H9 (cell line): Measurements from ENCODE around the gene RALGDS. TPM values are rescaled to one million over a fixed set of nuclear protein-coding genes. Genes with fewer than 3 reads are reported as not detected.
A peak's percentile ranks its signal among the peaks of the same experiment; 100 is the strongest.
"Not testable (repeated sequence)": the region's sequence is repeated elsewhere in the genome, so short reads cannot be mapped to it uniquely, and the experiment has no call there.

Experiments used
- DNase-seq: peaks from one replicate; pipeline ENCODE4 v3.0.0-alpha.2; 2017
- H2AFZ ChIP-seq: one replicate; pipeline ENCODE4 v1.6.1; 2013; ENCODE audit warnings: mild to moderate bottlenecking, low read length, control low read depth, moderate library complexity
- H2AK5ac ChIP-seq: 2 replicates; pipeline ENCODE4 v1.6.1; 2013; ENCODE audit warnings: low read length, control low read depth, mixed read lengths; ENCODE audit not compliant: insufficient read length
- H2BK120ac ChIP-seq: one replicate; pipeline ENCODE4 v1.6.1; 2013; ENCODE audit warnings: low read depth, mild to moderate bottlenecking, low read length, control low read depth, inconsistent platforms; ENCODE audit not compliant: poor library complexity, severe bottlenecking
- H2BK12ac ChIP-seq: 2 replicates; pipeline ENCODE4 v1.6.1; 2013; ENCODE audit warnings: low read length, control low read depth, mixed read lengths, low read depth; ENCODE audit not compliant: insufficient read length
- H2BK15ac ChIP-seq: 2 replicates; pipeline ENCODE4 v1.6.1; 2013; ENCODE audit warnings: low read depth, low read length, control low read depth
- H2BK20ac ChIP-seq: one replicate; pipeline ENCODE4 v1.6.1; 2013; ENCODE audit warnings: low read depth, mild to moderate bottlenecking, low read length, control low read depth, inconsistent platforms; ENCODE audit not compliant: poor library complexity, severe bottlenecking
- H2BK5ac ChIP-seq: 2 replicates; pipeline ENCODE4 v1.6.1; 2013; ENCODE audit warnings: low read length, control low read depth, mixed read lengths; ENCODE audit not compliant: insufficient read length
- H3K14ac ChIP-seq: 2 replicates; pipeline ENCODE4 v1.6.1; 2013; ENCODE audit warnings: low read length, control low read depth; ENCODE audit not compliant: insufficient read depth
- H3K18ac ChIP-seq: 2 replicates; pipeline ENCODE4 v1.6.1; 2013; ENCODE audit warnings: low read depth, mild to moderate bottlenecking, mixed read lengths, low read length, control low read depth; ENCODE audit not compliant: insufficient read length
- H3K23ac ChIP-seq: 2 replicates; pipeline ENCODE4 v1.6.1; 2013; ENCODE audit warnings: low read length, control low read depth, mixed read lengths, low read depth; ENCODE audit not compliant: insufficient read length
- H3K23me2 ChIP-seq: 2 replicates; pipeline ENCODE4 v1.6.1; 2013; ENCODE audit warnings: low read depth, mild to moderate bottlenecking, mixed read lengths, low read length, control low read depth; ENCODE audit not compliant: insufficient read length, poor library complexity, severe bottlenecking
- H3K27ac ChIP-seq: 2 replicates; pipeline ENCODE4 v1.5.1; 2013; ENCODE audit warnings: low read length, control low read depth, mixed read lengths, low read depth; ENCODE audit not compliant: insufficient read length
- H3K27me3 ChIP-seq: 2 replicates; pipeline ENCODE4 v1.6.1; 2013; ENCODE audit warnings: low read length, control low read depth, inconsistent platforms; ENCODE audit not compliant: insufficient read depth
- H3K4ac ChIP-seq: 2 replicates; pipeline ENCODE4 v1.6.1; 2013; ENCODE audit warnings: low read depth, mild to moderate bottlenecking, control low read depth, inconsistent platforms, low read length, moderate library complexity
- H3K4me1 ChIP-seq: 2 replicates; pipeline ENCODE4 v1.6.1; 2013; ENCODE audit warnings: low read length, control low read depth, inconsistent platforms; ENCODE audit not compliant: insufficient read depth
- H3K4me2 ChIP-seq: 2 replicates; pipeline ENCODE4 v1.6.1; 2013; ENCODE audit warnings: low read length, control low read depth, mixed read lengths; ENCODE audit not compliant: insufficient read length, insufficient read depth
- H3K56ac ChIP-seq: 2 replicates; pipeline ENCODE4 v1.6.1; 2013; ENCODE audit warnings: low read depth, mild to moderate bottlenecking, mixed read lengths, low read length, control low read depth; ENCODE audit not compliant: insufficient read length
- H3K79me1 ChIP-seq: 2 replicates; pipeline ENCODE4 v1.6.1; 2013; ENCODE audit warnings: low read depth, mild to moderate bottlenecking, moderate library complexity, low read length, control low read depth, inconsistent platforms; ENCODE audit not compliant: insufficient read depth, poor library complexity, severe bottlenecking
- H3K79me2 ChIP-seq: 2 replicates; pipeline ENCODE4 v1.6.1; 2013; ENCODE audit warnings: low read length, control low read depth, inconsistent platforms; ENCODE audit not compliant: insufficient read depth
- H3K9ac ChIP-seq: 2 replicates; pipeline ENCODE4 v1.6.1; 2013; ENCODE audit warnings: low read length, control low read depth, mixed read lengths; ENCODE audit not compliant: insufficient read length; ENCODE audit errors: extremely low read depth
- H3K9me3 ChIP-seq: one replicate; pipeline ENCODE4 v1.6.1; 2013; ENCODE audit warnings: low read depth, low read length, inconsistent platforms; ENCODE audit not compliant: control insufficient read depth
- H3T11ph ChIP-seq: one replicate; pipeline ENCODE4 v1.6.1; 2013; ENCODE audit warnings: mild to moderate bottlenecking, low read length, control low read depth, inconsistent platforms
- H4K20me1 ChIP-seq: one replicate; pipeline ENCODE4 v1.6.1; 2013; ENCODE audit not compliant: control insufficient read depth, insufficient read length, insufficient read depth
- H4K5ac ChIP-seq: 2 replicates; pipeline ENCODE4 v1.6.1; 2013; ENCODE audit warnings: low read depth, mild to moderate bottlenecking, mixed read lengths, low read length, control low read depth; ENCODE audit not compliant: insufficient read length
- H4K8ac ChIP-seq: replicated peaks from 2 replicates; pipeline ENCODE4 v1.6.1; 2013; ENCODE audit warnings: low read length, control low read depth, mixed read lengths, low read depth; ENCODE audit not compliant: insufficient read length
- H4K91ac ChIP-seq: 2 replicates; pipeline ENCODE4 v1.6.1; 2013; ENCODE audit warnings: low read depth, mild to moderate bottlenecking, moderate library complexity, mixed read lengths, low read length, control low read depth; ENCODE audit not compliant: insufficient read length
- H3K27ac Mint-ChIP-seq, 3 experiments: 2 replicates in 2 of 3; 3 replicates in 1 of 3; pipeline ENCODE4 v1.8.0; 2020 to 2021; ENCODE audit warnings: mixed read lengths in 3 of 3, mild to moderate bottlenecking in 1 of 3, moderate library complexity in 1 of 3
- H3K27me3 Mint-ChIP-seq: 2 replicates; pipeline ENCODE4 v1.8.0; 2021; ENCODE audit warnings: low read depth, mild to moderate bottlenecking, moderate library complexity, mixed read lengths
- H3K36me3 Mint-ChIP-seq, 3 experiments: 2 replicates in 2 of 3; 3 replicates in 1 of 3; pipeline ENCODE4 v1.8.0; 2020 to 2021; ENCODE audit warnings: low read depth in 3 of 3, mixed read lengths in 3 of 3; ENCODE audit not compliant: insufficient read depth in 1 of 3
- H3K4me1 Mint-ChIP-seq, 2 experiments: 2 replicates each; pipeline ENCODE4 v1.8.0; 2020; ENCODE audit warnings: mixed read lengths in 2 of 2
- H3K4me3 Mint-ChIP-seq, 2 experiments: 2 replicates in 1 of 2; 3 replicates in 1 of 2; pipeline ENCODE4 v1.8.0; 2020 to 2021; ENCODE audit warnings: mild to moderate bottlenecking in 2 of 2, mixed read lengths in 2 of 2, moderate library complexity in 1 of 2
- H3K9me3 Mint-ChIP-seq, 2 experiments: 2 replicates in 1 of 2; 3 replicates in 1 of 2; pipeline ENCODE4 v1.8.0; 2020; ENCODE audit warnings: mild to moderate bottlenecking in 2 of 2, mixed read lengths in 2 of 2, moderate library complexity in 1 of 2
- WGBS: extraction: QIAGEN DNeasy Blood & Tissue Kit; methylation state at CpG from one replicate; pipeline ENCODE4 v1.1.7; 2013; ENCODE audit warnings: missing lambda C conversion rate, low lambda C conversion rate, mixed read lengths; ENCODE audit not compliant: insufficient read length; ENCODE audit errors: extremely low coverage; 5-methylcytosine and 5-hydroxymethylcytosine counted together
- total RNA-seq: library from RNA; stranded (reverse); gene quantifications from 2 replicates; pipeline ENCODE4 v1.2.1, GENCODE V29; 2021
- TF ChIP-seq, protein P1 (sequence below): fragments of 200-600 bp; sonication (generic); conservative IDR thresholded peaks from 3 replicates; pipeline ENCODE4 v1.8.0; 2021; ENCODE audit warnings: antibody characterized with exemption, mild to moderate bottlenecking

The RALGDS gene
- total RNA-seq, 1 experiment from 2014 or later = 21.3 TPM

DNA sequence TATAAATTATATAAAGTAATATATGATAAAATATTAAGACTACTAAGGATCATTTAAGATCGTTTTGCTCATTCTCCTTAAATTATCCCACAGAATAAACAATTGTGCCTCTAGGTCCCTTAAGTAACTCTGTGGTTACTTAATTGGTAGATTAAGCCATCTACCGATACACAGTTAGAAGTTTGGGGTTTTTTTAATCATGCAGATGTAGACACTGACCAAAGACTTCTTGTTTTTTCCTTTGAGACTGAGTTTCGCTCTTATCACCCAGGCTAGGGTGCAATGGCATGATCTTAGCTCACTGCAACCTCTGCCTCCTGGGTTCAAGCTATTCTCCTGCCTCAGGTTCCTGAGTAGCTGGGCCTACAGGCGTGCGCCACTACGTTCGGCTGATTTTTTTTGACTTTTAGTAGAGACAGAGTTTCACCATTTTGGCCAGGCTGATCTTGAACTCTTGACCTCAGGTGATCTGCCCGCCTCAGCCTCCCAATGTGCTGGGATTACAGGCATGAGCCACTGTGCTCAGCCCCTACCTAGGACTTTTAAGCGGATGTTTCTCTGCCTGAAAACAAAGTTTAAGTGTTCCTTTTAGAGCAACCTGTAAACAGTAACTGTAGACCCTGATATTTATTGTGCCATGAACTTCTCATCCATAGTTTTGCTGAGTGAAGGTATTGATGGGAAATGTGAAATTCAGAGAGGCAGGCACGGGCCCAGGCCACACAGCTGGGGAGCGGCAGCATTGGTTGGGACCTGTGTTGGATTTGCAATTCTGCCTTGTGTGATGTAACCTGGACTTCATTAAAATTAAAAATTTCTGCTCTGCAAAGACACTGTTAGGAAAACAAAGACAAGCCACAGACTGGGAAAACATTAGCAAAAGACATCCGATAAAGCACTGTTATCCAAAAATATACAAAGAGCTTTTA, 47.7 kb downstream of the RALGDS start:
- WGBS = no CpG with 5 or more reads among the region's 12 CpGs
- Histone ChIP-seq H3K79me2 (no peaks in the 10 kb centered on the region), H2BK12ac (no peak overlapping the region), H3K23me2 (no peaks in the 10 kb centered on the region), H3K79me1 (no peaks in the 10 kb centered on the region), H3K14ac (no peak overlapping the region), H4K91ac (no peak overlapping the region), H3T11ph (no peak overlapping the region), H3K9me3 (no peaks in the 10 kb centered on the region), H2BK20ac (no peak overlapping the region), H3K18ac (no peak overlapping the region), H2BK120ac (no peak overlapping the region), H2AK5ac (no peak overlapping the region), H3K23ac (no peak overlapping the region), H3K27me3 (no peaks in the 10 kb centered on the region), H2BK5ac (no peak overlapping the region), H2AFZ (no peak overlapping the region), H3K4ac (no peak overlapping the region), H3K4me2 (no peak overlapping the region), H4K8ac (no peak overlapping the region), H3K27ac (no peak overlapping the region), H3K56ac (no peak overlapping the region), H2BK15ac (no peak overlapping the region), H3K9ac (no peak overlapping the region), H4K5ac (no peak overlapping the region), H4K20me1 (no peaks in the 10 kb centered on the region), H3K4me1 (no peaks in the 10 kb centered on the region)
- Mint-ChIP-seq H3K27ac (peak overlapping the region in 1 of 3 experiments; percentile 25; a peak in 2 of 7 replicates), H3K4me3 (no peak overlapping the region), H3K27me3 (peaks cover 3% of the 10 kb centered on the region; the same call in 1 of the 2 replicates), H3K9me3 (no peaks in the 10 kb centered on the region), H3K36me3 (peaks cover 3 to 6% (median 5%) of the 10 kb centered on the region in 3 experiments; a peak in 5 of 7 replicates), H3K4me1 (peaks cover 4 to 7% of the 10 kb centered on the region in 2 experiments; a peak in 2 of 4 replicates)
- DNase-seq = no peak
- TF ChIP-seq, protein P1, sequence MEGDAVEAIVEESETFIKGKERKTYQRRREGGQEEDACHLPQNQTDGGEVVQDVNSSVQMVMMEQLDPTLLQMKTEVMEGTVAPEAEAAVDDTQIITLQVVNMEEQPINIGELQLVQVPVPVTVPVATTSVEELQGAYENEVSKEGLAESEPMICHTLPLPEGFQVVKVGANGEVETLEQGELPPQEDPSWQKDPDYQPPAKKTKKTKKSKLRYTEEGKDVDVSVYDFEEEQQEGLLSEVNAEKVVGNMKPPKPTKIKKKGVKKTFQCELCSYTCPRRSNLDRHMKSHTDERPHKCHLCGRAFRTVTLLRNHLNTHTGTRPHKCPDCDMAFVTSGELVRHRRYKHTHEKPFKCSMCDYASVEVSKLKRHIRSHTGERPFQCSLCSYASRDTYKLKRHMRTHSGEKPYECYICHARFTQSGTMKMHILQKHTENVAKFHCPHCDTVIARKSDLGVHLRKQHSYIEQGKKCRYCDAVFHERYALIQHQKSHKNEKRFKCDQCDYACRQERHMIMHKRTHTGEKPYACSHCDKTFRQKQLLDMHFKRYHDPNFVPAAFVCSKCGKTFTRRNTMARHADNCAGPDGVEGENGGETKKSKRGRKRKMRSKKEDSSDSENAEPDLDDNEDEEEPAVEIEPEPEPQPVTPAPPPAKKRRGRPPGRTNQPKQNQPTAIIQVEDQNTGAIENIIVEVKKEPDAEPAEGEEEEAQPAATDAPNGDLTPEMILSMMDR = no peak

DNA sequence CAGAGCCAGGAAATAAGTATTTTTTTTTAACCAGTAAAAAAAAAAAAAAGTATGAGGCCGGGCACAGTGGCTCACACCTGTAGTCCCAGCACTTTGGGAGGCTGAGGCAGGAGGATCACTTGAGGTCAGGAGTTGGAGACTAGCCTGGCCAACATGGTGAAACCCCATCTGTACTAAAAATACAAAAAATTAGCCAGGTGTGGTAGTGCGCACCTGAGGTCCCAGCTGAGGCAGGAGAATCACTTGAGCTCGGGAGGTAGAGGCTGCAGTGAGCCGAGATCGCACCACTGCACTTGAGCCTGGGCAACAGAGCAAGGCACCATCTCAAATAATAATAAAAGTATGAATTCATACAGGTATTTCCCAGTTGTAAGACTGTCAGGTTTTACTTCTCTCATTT, 48.8 kb downstream of the RALGDS start:
- H3K9me3 ChIP-seq, H2BK20ac ChIP-seq, H2BK15ac ChIP-seq, H3K27ac ChIP-seq, H2BK120ac ChIP-seq, DNase-seq, H2AFZ ChIP-seq, H3K79me1 ChIP-seq, H3K27me3 Mint-ChIP-seq, H3K4ac ChIP-seq, H3K4me3 Mint-ChIP-seq, H3T11ph ChIP-seq, H3K23ac ChIP-seq, H3K4me1 Mint-ChIP-seq, H2BK5ac ChIP-seq, H2AK5ac ChIP-seq, H3K27me3 ChIP-seq, H3K9me3 Mint-ChIP-seq, H4K20me1 ChIP-seq, H2BK12ac ChIP-seq, H3K4me1 ChIP-seq, H4K8ac ChIP-seq, H3K27ac Mint-ChIP-seq, H3K14ac ChIP-seq, H3K18ac ChIP-seq, H3K36me3 Mint-ChIP-seq, H4K5ac ChIP-seq, H3K56ac ChIP-seq, H3K9ac ChIP-seq, H3K79me2 ChIP-seq, H4K91ac ChIP-seq, H3K4me2 ChIP-seq, H3K23me2 ChIP-seq: not testable (repeated sequence)
- WGBS = no CpG with 5 or more reads among the region's 5 CpGs
